Motor neuron (in vitro differentiated cells): ENCODE results near the gene TNC. TPM values are rescaled to one million over a fixed set of nuclear protein-coding genes. Genes with fewer than 3 reads are reported as not detected.

ENCODE experiments used
- ATAC-seq, 8 experiments: fragments of 200-7000 bp; cut with Tn5 transposase; replicated peaks in 6 of 8; 2 replicates each; pipeline ENCODE4 v1.8.0; 2021; ENCODE audit warnings: mild to moderate bottlenecking in 8 of 8, moderate library complexity in 8 of 8
- H3K27ac ChIP-seq, 2 donors: fragments of 250-450 bp; sonication (Bioruptor Pico); 2 replicates each; pipeline ENCODE4 v1.9.0; 2021; ENCODE audit warnings: antibody characterized with exemption in 2 of 2, mild to moderate bottlenecking in 2 of 2, moderate library complexity in 1 of 2
- H3K4me1 ChIP-seq, 2 donors: fragments of 250-450 bp; sonication (Bioruptor Pico); replicated peaks in 1 of 2; 2 replicates each; pipeline ENCODE4 v1.6.1; 2021; ENCODE audit warnings: antibody characterized with exemption in 2 of 2, mild to moderate bottlenecking in 2 of 2, moderate library complexity in 1 of 2
- H3K4me3 ChIP-seq, 5 donors: fragments of 250-450 bp; sonication (Bioruptor Pico); 2 replicates each; pipeline ENCODE4 v1.9.0; 2021; ENCODE audit warnings: antibody characterized with exemption in 5 of 5, mild to moderate bottlenecking in 5 of 5, moderate library complexity in 4 of 5
- WGBS, 10 experiments: fragments of 450-650 bp; shearing (Covaris generic); methylation state at CpG; one replicate each; pipeline ENCODE4 v1.0.0; 2022; 5-methylcytosine and 5-hydroxymethylcytosine counted together
- in situ Hi-C, 9 experiments: fragments of 400-800 bp; cut with MboI; loops; one replicate each; pipeline ENCODE4 v1.15.0; 2021; ENCODE audit warnings: low sequenced_read_pairs in 9 of 9, low pct_unique_long_range_greater_than_20kb in 2 of 9; ENCODE audit not compliant: unreplicated experiment in 9 of 9
- total RNA-seq, 8 experiments: library from RNA; unstranded; fragments of 300-600 nt; gene quantifications; 2 replicates each; pipeline versions ENCODE4 v1.2.3 to v1.2.4, GENCODE V29; 2022

TNC gene
- total RNA-seq, 8 experiments from 2014 or later = 0.10 to 95.8 (median 2.6) TPM

GRCh38 chr9:115084709-115085108 lies 33.2 kb downstream of the TNC start:
- Histone ChIP-seq H3K4me3 (no peak overlapping the region), H3K27ac (no peak overlapping the region), H3K4me1 (no peaks in the 10 kb centered on the region)
- no peak for ATAC-seq
- 60 to 100% (median 98%) methylated on average over 1 to 3 of the region's 3 CpGs; no CpG with 5 or more reads in 1 of the 10 experiments for WGBS, 10 experiments
- in situ Hi-C loops = no loop called here

GRCh38 chr9:115084157-115084556 lies 33.8 kb downstream of the TNC start:
- H3K27ac ChIP-seq = no peak overlapping the region
- H3K4me1 ChIP-seq = no peaks in the 10 kb centered on the region
- no peak for ATAC-seq
- WGBS, 10 experiments = 74 to 100% (median 93%) methylated on average over 2 to 6 of the region's 12 CpGs; no CpG with 5 or more reads in 5 of the 10 experiments
- no peak overlapping the region for H3K4me3 ChIP-seq
- in situ Hi-C loops = no loop called here

GRCh38 chr9:115080242-115080641 lies 37.7 kb downstream of the TNC start:
- ATAC-seq = peak in 2 of 8 experiments; percentile 20 to 35
- Histone ChIP-seq H3K4me1 (no peaks in the 10 kb centered on the region), H3K27ac (no peak overlapping the region), H3K4me3 (no peak overlapping the region)
- WGBS, 10 experiments = 25 to 100% (median 60%) methylated on average over 1 to 3 of the region's 3 CpGs; no CpG with 5 or more reads in 4 of the 10 experiments
- in situ Hi-C loops = no loop called here

- H3K4me1 ChIP-seq = no peaks in the 10 kb centered on the region
- WGBS, 10 experiments = 13 to 100% (median 88%) methylated on average over 1 to 3 of the region's 3 CpGs; no CpG with 5 or more reads in 1 of the 10 experiments
- peak in 1 of 8 experiments; percentile 18 for ATAC-seq
- in situ Hi-C loops = no loop called here
- no peak overlapping the region for H3K27ac ChIP-seq
- H3K4me3 ChIP-seq = no peak overlapping the region
Measured at GRCh38 chr9:115079156-115079555, 38.8 kb downstream of the TNC start.

- H3K4me1 ChIP-seq = no peaks in the 10 kb centered on the region
- H3K4me3 ChIP-seq = no peak overlapping the region
- no peak overlapping the region for H3K27ac ChIP-seq
- 60 to 100% (median 96%) methylated on average over 1 to 5 of the region's 6 CpGs; no CpG with 5 or more reads in 6 of the 10 experiments for WGBS, 10 experiments
- ATAC-seq = no peak
- in situ Hi-C loops = no loop called here
Measured at GRCh38 chr9:115073456-115073855, 44.5 kb downstream of the TNC start.

GRCh38 chr9:115071176-115071575 lies 46.8 kb downstream of the TNC start:
- peak in 1 of 8 experiments; percentile 59 for ATAC-seq
- Histone ChIP-seq H3K4me3 (no peak overlapping the region), H3K4me1 (no peaks in the 10 kb centered on the region), H3K27ac (no peak overlapping the region)
- in situ Hi-C loops = no loop called here
- 55 to 100% (median 83%) methylated on average over 1 to 4 of the region's 4 CpGs; no CpG with 5 or more reads in 1 of the 10 experiments for WGBS, 10 experiments

- Histone ChIP-seq H3K27ac (no peak overlapping the region), H3K4me1 (no peaks in the 10 kb centered on the region), H3K4me3 (no peak overlapping the region)
- in situ Hi-C loops = no loop called here
- WGBS, 10 experiments = 80% methylated on average over 1 of the region's 1 CpG; no CpG with 5 or more reads in 9 of the 10 experiments
- no peak for ATAC-seq
Measured at GRCh38 chr9:115069771-115070170, 48.2 kb downstream of the TNC start.

GRCh38 chr9:115069302-115069701 lies 48.7 kb downstream of the TNC start:
- in situ Hi-C loops = no loop called here
- no peak for ATAC-seq
- no peak overlapping the region for H3K27ac ChIP-seq
- H3K4me3 ChIP-seq = no peak overlapping the region
- no peaks in the 10 kb centered on the region for H3K4me1 ChIP-seq
- 60% methylated on average over 1 of the region's 2 CpGs; no CpG with 5 or more reads in 9 of the 10 experiments for WGBS, 10 experiments

- in situ Hi-C loops = no loop called here
- ATAC-seq = no peak
- H3K27ac ChIP-seq = no peak overlapping the region
- H3K4me3 ChIP-seq = no peak overlapping the region
- H3K4me1 ChIP-seq = no peaks in the 10 kb centered on the region
Measured at GRCh38 chr9:115068031-115068430, 49.9 kb downstream of the TNC start.

- WGBS, 10 experiments = 10 to 100% (median 68%) methylated on average over 1 to 5 of the region's 5 CpGs
- H3K27ac ChIP-seq = no peak overlapping the region
Measured at GRCh38 chr9:115063058-115063845, 54.7 kb downstream of the TNC start.

GRCh38 chr9:115058684-115059315 lies 59.2 kb downstream of the TNC start:
- Histone ChIP-seq H3K4me3 (no peak overlapping the region), H3K27ac (no peak overlapping the region), H3K4me1 (no peaks in the 10 kb centered on the region)
- WGBS, 10 experiments = 46 to 100% (median 76%) methylated on average over 1 to 6 of the region's 6 CpGs; no CpG with 5 or more reads in 1 of the 10 experiments
- in situ Hi-C loops = no loop called here
- peak in 5 of 8 experiments; percentile 25 to 97 (median 75) for ATAC-seq

More at GRCh38 chr9:115063058-115063845, 54.7 kb downstream of the TNC start:
- Histone ChIP-seq H3K4me1 (no peaks in the 10 kb centered on the region), H3K4me3 (no peak overlapping the region)
- no peak for ATAC-seq
- in situ Hi-C loops = no loop called here

- Histone ChIP-seq H3K27ac (no peak overlapping the region), H3K4me3 (no peak overlapping the region), H3K4me1 (no peaks in the 10 kb centered on the region)
- in situ Hi-C loops = no loop called here
- 57 to 100% (median 90%) methylated on average over 1 to 2 of the region's 2 CpGs; no CpG with 5 or more reads in 6 of the 10 experiments for WGBS, 10 experiments
- no peak for ATAC-seq
Measured at GRCh38 chr9:115058175-115058574, 59.8 kb downstream of the TNC start.

- H3K4me3 ChIP-seq = no peak overlapping the region
- ATAC-seq = no peak
- in situ Hi-C loops = no loop called here
- H3K4me1 ChIP-seq = no peaks in the 10 kb centered on the region
- no peak overlapping the region for H3K27ac ChIP-seq
Measured at GRCh38 chr9:115057559-115057958, 60.4 kb downstream of the TNC start.
